HepG2 (cell line): ENCODE data around the gene PLIN5. TPM values are rescaled to one million over a fixed set of nuclear protein-coding genes. Genes with fewer than 3 reads are reported as not detected.

Source experiments
- AKAP8 ChIP-seq: sonication (generic); formaldehyde crosslinking; IDR thresholded peaks from 2 replicates; pipeline ENCODE4 v1.5.1; 2020; ENCODE audit warnings: mild to moderate bottlenecking, missing genetic modification reagents
- CBFB ChIP-seq: sonication (generic); formaldehyde crosslinking; IDR thresholded peaks from 2 replicates; pipeline ENCODE4 v1.4.0; 2020; ENCODE audit warnings: missing genetic modification reagents
- DPF2 ChIP-seq: sonication (generic); formaldehyde crosslinking; IDR thresholded peaks from 2 replicates; pipeline ENCODE4 v1.4.0; 2020; ENCODE audit warnings: mild to moderate bottlenecking, low read depth, missing genetic modification reagents, borderline replicate concordance
- HNF4G ChIP-seq, 2 experiments: sonication (generic) in 1 of 2; formaldehyde crosslinking in 1 of 2; IDR thresholded peaks; 2 replicates each; pipeline versions ENCODE4 v1.4.0 to v1.6.1; 2011 to 2020; ENCODE audit warnings: borderline replicate concordance in 2 of 2, low read depth in 2 of 2, mild to moderate bottlenecking in 2 of 2, low read length in 1 of 2, missing genetic modification reagents in 1 of 2, moderate library complexity in 1 of 2
- KAT8 ChIP-seq: IDR thresholded peaks from 2 replicates; pipeline ENCODE4 v1.6.1; 2016; ENCODE audit warnings: missing genetic modification reagents, missing compliant biosample characterization
- MAX ChIP-seq: IDR thresholded peaks from 2 replicates; pipeline ENCODE4 v1.6.1; 2012; ENCODE audit warnings: inconsistent platforms
- MEIS2 ChIP-seq: sonication (generic); formaldehyde crosslinking; IDR thresholded peaks from 2 replicates; pipeline ENCODE4 v1.9.0; 2021; ENCODE audit warnings: mild to moderate bottlenecking, missing genetic modification reagents
- NCOA2 ChIP-seq: sonication (generic); formaldehyde crosslinking; IDR thresholded peaks from 2 replicates; pipeline ENCODE4 v1.8.0; 2022; ENCODE audit warnings: inconsistent platforms
- PCBP1 ChIP-seq: fragments of 200-400 bp; formaldehyde crosslinking; IDR thresholded peaks from 2 replicates; pipeline ENCODE4 v1.6.1; 2017; ENCODE audit warnings: mild to moderate bottlenecking, low read depth, low read length, borderline replicate concordance
- SOX6 ChIP-seq, 2 experiments: fragments of 450-650 bp in 1 of 2; sonication (generic) in 1 of 2; formaldehyde crosslinking in 1 of 2; IDR thresholded peaks; 2 replicates each; pipeline versions ENCODE4 v1.4.0 to v1.6.1; 2017 to 2020; ENCODE audit warnings: antibody characterized with exemption in 1 of 2, mild to moderate bottlenecking in 1 of 2, missing genetic modification reagents in 1 of 2
- ZIK1 ChIP-seq: sonication (generic); formaldehyde crosslinking; IDR thresholded peaks from 2 replicates; pipeline ENCODE4 v1.5.0; 2020; ENCODE audit warnings: mild to moderate bottlenecking, low read depth, missing genetic modification reagents, borderline replicate concordance
- ZNF431 ChIP-seq: sonication (generic); formaldehyde crosslinking; IDR thresholded peaks from 2 replicates; pipeline ENCODE4 v1.9.0; 2022; ENCODE audit warnings: missing genetic modification reagents, low read depth, mild to moderate bottlenecking, borderline replicate concordance
- ZNF503 ChIP-seq: sonication (generic); formaldehyde crosslinking; IDR thresholded peaks from 2 replicates; pipeline ENCODE4 v1.4.0; 2020; ENCODE audit warnings: missing genetic modification reagents
- ZNF574 ChIP-seq: sonication (generic); formaldehyde crosslinking; IDR thresholded peaks from 2 replicates; pipeline ENCODE4 v1.4.0; 2020; ENCODE audit warnings: missing genetic modification reagents
- ZNF772 ChIP-seq: sonication (generic); formaldehyde crosslinking; IDR thresholded peaks from 2 replicates; pipeline ENCODE4 v1.5.0; 2020; ENCODE audit warnings: mild to moderate bottlenecking, missing genetic modification reagents
- ZNF792 ChIP-seq: IDR thresholded peaks from 2 replicates; pipeline ENCODE4 v1.6.1; 2016
- polyA plus RNA-seq, 8 experiments: library from polyadenylated mRNA; depleted of rRNA in 3 of 8; stranded (reverse) in 7 of 8; unstranded in 1 of 8; fragments of >200 nt; fragmentation: Illumina TruSeq in 4 of 8; extraction: Trizol in 4 of 8; gene quantifications; 2 replicates each; pipeline versions ENCODE4 v1.2.1 to v1.2.3, GENCODE V29; 2011 to 2016; ENCODE audit warnings: low read depth in 4 of 8, missing spikeins in 1 of 8, mixed read lengths in 1 of 8; ENCODE audit not compliant: insufficient read depth in 1 of 8
- total RNA-seq, 5 experiments: library from RNA; depleted of rRNA; stranded (reverse); fragments of >200 nt; fragmentation: Illumina TruSeq; extraction: Trizol; gene quantifications; 2 replicates each; pipeline ENCODE4 v1.2.3, GENCODE V29; 2016; ENCODE audit warnings: low read depth in 1 of 5
- TF ChIP-seq, protein P1 (sequence below): sonication (generic); formaldehyde crosslinking; IDR thresholded peaks from 2 replicates; pipeline ENCODE4 v1.5.1; 2020; ENCODE audit warnings: missing genetic modification reagents, mild to moderate bottlenecking, borderline replicate concordance
- TF ChIP-seq, protein P2 (sequence below): IDR thresholded peaks from 2 replicates; pipeline ENCODE4 v1.6.1; 2016; ENCODE audit warnings: mild to moderate bottlenecking

PLIN5 gene
- total and polyA plus RNA-seq, 2 of the 13 experiments (the other 11 are each of a cell fraction or from before 2014, with no cell fraction given) = 1.8 to 4.8 TPM

DNA sequence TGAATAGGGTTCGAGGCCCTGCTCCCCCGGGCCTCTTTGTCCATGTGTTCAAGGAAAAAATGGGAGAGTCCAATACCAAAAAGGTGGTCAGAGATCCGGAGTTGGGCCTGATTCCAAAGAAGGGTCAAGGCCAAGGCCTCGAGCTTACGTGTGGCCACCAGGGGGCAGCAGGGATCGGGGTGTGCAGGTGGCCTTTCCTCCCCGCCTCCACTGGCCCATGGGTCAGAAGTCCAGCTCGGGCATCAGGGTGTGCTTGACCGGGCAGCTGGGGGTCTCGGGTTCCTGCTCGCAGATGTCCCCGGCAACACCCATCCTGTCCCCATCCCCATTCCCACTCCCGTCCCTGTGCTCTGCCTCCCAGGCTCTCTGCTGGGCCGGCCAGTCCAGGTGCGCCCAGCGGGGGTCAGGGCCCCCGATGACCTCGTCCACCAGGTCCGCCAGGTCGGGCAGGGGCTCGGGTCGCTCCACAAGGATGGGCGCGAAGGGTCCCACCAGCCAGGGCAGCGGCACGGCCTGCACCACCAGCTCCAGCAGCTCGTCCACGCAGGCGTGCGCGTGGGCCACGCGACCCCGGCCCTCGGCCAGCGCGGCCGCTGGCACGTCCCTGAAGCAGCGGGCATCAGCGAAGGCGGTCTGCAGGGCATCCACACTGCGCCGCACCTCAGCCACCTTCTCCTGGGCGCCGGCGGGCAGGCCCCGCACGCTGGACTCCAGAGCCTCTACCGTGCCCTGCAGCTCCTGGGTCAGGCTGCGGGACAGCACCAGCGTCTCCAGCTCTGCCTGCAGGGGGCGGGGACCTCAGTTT is 11.5 kb downstream of the PLIN5 start (continued):
- TF ChIP-seq PCBP1 (peak; percentile 79; the same call in 1 of the 2 replicates), ZNF772 (CRISPR knock-in tag) (no peak), ZNF574 (CRISPR knock-in tag) (peak; percentile 76), ZIK1 (CRISPR knock-in tag) (no peak), AKAP8 (CRISPR knock-in tag) (0 out of 2 replicates have a peak, but pooled peaks have one; percentile 28), NCOA2 (peak; percentile 53; the same call in 1 of the 2 replicates), ZNF792 (CRISPR knock-in tag) (0 out of 2 replicates have a peak, but pooled peaks have one; percentile 41), SOX6 (IDR thresholded peaks at IDR 0.05) (no peak), SOX6 (CRISPR knock-in tag; IDR thresholded peaks at IDR 0.05) (peak; percentile 57; the same call in 1 of the 2 replicates), ZNF431 (CRISPR knock-in tag) (no peak), CBFB (CRISPR knock-in tag) (0 out of 2 replicates have a peak, but pooled peaks have one; percentile 25), KAT8 (CRISPR knock-in tag) (peak; percentile 51; the same call in 1 of the 2 replicates), ZNF503 (CRISPR knock-in tag) (0 out of 2 replicates have a peak, but pooled peaks have one; percentile 33), MEIS2 (CRISPR knock-in tag) (0 out of 2 replicates have a peak, but pooled peaks have one; percentile 21), HNF4G (IDR thresholded peaks at IDR 0.05; ENCODE audit: borderline replicate concordance, low read depth, low read length) (peak; percentile 88), HNF4G (CRISPR knock-in tag; IDR thresholded peaks at IDR 0.05; ENCODE audit: borderline replicate concordance, low read depth) (0 out of 2 replicates have a peak, but pooled peaks have one; percentile 56), DPF2 (CRISPR knock-in tag) (no peak), MAX (0 out of 2 replicates have a peak, but pooled peaks have one; percentile 42)
- TF ChIP-seq, protein P1, sequence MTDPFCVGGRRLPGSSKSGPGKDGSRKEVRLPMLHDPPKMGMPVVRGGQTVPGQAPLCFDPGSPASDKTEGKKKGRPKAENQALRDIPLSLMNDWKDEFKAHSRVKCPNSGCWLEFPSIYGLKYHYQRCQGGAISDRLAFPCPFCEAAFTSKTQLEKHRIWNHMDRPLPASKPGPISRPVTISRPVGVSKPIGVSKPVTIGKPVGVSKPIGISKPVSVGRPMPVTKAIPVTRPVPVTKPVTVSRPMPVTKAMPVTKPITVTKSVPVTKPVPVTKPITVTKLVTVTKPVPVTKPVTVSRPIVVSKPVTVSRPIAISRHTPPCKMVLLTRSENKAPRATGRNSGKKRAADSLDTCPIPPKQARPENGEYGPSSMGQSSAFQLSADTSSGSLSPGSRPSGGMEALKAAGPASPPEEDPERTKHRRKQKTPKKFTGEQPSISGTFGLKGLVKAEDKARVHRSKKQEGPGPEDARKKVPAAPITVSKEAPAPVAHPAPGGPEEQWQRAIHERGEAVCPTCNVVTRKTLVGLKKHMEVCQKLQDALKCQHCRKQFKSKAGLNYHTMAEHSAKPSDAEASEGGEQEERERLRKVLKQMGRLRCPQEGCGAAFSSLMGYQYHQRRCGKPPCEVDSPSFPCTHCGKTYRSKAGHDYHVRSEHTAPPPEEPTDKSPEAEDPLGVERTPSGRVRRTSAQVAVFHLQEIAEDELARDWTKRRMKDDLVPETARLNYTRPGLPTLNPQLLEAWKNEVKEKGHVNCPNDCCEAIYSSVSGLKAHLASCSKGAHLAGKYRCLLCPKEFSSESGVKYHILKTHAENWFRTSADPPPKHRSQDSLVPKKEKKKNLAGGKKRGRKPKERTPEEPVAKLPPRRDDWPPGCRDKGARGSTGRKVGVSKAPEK = no peak
- TF ChIP-seq, protein P2, sequence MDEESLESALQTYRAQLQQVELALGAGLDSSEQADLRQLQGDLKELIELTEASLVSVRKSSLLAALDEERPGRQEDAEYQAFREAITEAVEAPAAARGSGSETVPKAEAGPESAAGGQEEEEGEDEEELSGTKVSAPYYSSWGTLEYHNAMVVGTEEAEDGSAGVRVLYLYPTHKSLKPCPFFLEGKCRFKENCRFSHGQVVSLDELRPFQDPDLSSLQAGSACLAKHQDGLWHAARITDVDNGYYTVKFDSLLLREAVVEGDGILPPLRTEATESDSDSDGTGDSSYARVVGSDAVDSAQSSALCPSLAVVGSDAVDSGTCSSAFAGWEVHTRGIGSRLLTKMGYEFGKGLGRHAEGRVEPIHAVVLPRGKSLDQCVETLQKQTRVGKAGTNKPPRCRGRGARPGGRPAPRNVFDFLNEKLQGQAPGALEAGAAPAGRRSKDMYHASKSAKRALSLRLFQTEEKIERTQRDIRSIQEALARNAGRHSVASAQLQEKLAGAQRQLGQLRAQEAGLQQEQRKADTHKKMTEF (CRISPR knock-in tag) = peak; percentile 58
